NCI-H2227 treated with DMSO at 0.1 percent for 48 hours (cell line): Measurements from ENCODE around the gene AAMP.
A peak's percentile ranks its signal among the peaks of the same experiment; 100 is the strongest.

Experiments
- DNase-seq: peaks from one replicate; lab custom pipeline; 2025; lab: John Stamatoyannopoulos, UW

AAMP gene

DNA sequence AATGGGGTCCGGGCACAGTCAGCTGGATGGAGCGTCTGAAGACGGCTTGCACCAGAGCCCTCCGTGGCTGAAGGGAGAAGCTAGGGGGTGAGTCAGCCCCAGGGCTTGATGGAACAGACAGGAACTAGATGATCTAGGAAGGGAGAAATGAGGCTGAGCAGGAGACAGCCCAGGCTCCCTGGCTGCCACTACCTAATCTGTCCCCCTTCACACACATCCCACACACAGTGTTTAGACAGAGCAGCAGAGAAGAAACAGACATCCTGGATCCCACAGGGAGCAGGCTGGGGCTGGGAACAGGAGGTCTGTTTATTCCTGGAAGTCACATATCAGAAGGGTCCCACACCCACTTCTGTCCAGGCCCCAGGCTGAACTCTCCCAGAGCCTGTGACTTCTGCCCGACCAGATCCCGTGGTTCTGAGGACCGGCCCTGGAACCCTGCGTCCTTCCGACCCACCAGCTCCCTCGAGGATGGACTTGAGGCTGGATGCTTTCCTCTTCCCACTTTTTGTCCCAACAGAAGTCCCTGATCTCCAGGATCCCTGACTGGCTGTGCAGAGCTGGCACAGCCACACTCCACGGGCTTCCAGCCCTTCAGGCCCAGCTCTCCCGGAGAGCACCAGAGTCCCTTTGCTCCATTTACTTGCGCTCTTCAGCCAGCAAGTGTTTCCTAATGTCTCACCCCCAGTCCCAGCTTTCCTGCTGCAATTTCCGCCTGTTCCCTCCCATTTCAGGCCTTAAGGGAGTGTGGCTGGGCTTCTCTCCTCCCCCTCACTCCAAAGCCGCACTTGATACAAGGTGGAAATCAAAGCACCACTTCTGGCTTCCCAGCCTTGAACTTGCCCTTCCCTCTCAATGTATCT, 10.6 kb downstream of the AAMP start:
- DNase-seq: peak; percentile 20

DNA sequence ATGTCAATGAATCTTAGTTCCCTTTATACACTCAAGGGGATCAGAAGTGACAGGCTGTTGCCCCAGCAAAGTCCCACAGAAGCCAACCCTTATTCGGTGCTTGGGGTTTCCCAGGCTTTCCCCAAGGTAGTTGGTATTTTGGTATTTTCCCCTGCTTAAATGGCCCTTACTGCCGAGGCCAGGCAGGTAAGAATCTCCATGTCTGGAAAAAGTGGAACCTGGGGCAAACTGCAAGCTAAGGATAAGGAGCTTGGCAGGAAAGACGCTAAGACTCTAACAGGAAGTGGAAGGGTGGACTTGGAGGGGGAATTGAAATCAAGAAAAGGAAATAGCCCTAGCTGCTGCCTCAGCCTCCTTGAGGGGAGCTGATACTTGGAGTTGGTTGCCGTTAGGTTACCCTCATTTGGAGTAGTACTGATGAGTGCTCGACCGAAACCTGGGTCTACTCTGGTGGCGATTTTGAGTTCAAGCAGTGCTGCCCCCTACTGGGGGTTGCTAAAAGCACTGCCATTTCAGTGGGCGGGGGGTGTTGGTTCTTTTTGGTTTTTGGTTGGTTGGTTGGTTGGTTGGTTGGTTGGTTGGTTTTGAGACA, 12.5 kb downstream of the AAMP start:
- DNase-seq: no peak

DNA sequence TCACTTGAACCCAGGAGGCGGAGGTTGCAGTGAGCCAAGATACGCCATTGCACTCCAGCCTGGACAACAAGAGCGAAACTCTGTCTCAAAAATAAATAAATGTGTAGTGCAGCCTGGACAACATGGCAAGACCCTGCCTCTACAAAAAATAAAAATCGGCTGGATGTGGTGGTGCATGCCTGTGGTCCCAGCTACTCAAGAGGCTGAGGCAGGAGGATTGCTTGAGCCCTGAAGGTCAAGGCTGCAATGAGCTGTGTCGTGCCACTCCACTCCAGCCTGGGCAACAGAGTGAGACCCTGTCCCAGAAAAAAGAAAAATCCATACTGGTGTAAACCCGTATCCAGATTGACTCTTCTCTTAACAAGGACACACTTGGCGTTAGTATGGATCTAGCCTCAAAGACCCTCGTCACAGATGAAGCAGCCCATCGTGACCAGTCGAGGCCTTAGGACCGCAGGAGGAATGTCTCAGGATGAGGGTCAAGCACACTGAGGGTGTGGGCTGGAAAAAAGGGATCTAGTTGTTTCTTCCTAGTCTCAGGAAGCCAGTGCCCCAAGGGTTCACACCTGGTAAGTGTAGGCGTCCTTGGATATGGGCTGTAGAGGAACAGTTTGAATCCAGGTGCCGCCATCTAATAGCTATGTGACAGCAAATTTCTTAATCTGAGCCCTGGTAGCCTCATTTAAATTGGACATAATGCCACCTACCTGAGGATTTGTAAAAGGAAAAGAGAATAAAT, 13.2 kb downstream of the AAMP start:
- DNase-seq: no peak

DNA sequence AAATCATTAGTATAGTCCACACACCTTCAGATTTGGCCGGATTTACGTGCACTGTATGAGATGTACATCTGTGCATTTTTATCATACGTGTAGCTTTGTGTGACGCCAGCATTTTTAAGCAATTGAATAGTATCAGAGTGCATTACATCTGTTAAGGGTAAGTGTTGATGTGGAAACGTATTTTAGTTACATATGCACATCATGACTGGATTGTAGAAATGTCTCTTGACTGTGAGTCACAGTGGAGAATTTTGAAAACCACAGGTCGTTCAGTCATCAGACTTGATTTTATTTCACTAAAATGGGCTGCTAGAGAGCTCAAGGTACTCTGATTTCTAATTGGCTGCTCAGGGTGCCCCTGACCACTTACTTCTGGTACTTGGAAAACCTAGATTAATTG, 14.5 kb downstream of the AAMP start:
- DNase-seq: no peak

DNA sequence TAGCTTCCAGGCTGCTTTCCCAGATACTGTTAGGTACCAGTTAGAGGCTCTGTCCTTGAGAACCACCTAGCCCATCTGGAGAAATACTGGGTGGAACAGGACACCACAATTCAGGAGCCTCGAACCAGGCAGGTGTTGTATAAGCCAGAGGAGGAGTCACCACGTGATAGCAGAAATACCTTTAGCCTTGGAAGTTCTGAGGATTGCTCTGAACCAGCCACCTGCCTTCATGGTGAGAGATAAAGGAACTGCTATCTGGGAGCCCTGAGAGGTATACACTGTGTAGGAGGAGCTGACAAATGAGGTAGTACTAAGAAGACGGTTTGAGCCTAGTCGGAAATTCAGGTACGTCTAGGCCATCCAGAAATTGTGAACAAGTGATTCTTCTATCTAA, 16.7 kb downstream of the AAMP start:
- DNase-seq: no peak

DNA sequence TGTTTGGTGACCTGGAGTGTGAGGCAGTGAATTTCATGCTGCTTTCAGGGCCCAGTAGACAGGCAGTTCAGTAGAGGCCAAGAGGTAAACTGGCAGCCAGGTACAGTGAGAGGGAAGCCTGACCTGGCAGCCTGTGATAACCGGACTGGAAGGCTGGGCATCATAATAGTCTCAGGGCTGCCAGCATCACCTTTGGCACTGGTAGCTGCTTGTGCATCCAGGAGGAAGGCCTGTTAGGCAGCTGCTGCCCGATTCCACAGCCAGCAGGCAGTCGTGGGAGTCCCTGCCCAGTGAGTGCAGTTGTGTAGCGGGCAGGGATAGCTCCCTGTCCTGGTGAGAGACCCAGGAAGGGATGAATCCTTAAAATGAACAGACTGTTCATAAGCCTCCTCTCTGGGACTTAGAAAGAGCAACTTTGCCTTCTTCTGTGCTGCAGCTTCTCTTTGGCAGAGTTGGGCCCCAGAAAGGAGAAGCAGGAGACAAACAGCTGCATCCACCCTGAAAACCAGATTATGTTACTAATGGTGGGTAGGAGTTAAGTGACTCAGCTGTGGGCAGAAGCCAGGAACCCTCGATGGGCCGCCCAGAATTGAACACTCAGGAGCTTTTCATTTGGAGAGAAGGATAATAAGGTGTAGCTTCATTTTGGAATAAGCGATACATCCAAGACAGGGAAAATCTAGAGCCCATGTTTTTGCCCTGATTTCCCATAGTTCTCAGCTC, 17.3 kb downstream of the AAMP start:
- DNase-seq: no peak

DNA sequence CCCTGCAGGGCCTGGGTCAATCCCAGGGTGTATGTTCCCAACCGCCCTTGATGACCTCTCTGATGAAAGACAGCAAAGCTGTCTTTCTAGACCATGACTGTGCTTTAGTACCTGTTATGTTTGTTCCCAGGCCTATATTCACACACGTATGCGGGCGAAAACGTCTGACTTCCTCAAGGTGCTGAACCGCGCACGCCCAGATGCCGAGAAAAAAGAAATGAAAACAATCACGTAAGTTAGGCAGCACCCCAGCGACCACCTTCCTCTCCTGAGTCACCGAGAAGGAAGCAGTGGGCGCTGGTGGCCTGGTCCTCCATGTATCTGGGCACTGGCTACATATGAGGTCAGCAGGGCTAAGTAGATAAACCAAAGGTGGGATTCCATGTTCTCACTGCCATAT, 20.2 kb downstream of the AAMP start:
- DNase-seq: no peak

DNA sequence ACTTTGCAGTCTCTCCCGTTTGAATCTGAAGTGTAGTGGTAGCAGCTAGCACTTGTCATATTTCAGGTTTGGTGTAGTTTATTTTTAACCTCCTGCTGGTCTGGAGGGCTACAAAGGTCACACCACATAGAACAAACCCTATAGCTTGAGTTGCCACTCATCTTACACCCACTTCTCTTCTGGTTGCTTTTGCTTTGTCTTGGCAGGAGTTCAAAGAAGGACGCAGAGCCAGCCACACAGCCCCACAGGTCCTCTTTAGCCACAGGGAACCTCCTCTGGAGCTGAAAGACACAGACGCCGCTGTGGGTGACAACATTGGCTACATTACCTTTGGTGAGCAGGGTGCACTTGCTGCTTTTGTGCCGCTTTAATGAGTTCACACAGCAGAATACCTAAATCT, 24.7 kb downstream of the AAMP start:
- DNase-seq: no peak

DNA sequence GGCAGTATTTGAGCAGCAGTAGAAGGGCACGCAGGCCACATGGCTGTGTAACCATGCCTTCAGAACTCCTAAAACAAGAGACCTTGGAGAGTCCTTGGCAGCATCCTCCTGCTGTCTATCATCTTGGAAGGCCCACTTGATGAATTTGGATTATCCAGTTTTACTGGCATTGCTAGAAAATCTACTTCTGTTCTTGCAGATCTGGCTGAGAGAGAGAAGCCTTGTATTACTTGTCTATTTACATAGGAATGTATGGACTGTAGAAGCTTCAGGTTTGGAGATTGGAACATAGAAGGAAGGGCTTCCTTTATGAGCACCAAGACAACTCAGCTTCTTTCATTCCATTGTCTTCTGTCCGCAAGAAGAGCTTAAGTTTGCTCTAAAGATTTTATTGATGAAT, 25.3 kb downstream of the AAMP start:
- no peak for DNase-seq

DNA sequence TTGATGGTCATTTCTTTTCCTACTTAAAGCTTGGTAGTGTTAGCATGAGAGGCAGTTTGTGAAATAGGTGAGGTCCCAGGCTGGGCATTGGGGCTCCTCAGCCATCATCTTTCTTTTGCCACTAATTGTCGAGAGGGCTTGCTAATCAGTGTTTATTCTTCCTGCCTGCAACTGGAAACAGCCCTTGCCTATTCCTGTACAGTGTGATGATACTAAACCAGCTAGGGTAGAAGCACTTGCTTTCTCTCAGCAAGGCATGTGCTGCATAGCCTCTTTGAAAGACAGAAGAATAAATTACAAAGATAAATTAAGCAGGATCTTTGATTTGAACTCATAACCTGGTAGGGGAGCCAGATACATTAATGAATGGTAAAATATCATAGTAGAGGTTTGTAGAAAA, 25.7 kb downstream of the AAMP start:
- no peak for DNase-seq

DNA sequence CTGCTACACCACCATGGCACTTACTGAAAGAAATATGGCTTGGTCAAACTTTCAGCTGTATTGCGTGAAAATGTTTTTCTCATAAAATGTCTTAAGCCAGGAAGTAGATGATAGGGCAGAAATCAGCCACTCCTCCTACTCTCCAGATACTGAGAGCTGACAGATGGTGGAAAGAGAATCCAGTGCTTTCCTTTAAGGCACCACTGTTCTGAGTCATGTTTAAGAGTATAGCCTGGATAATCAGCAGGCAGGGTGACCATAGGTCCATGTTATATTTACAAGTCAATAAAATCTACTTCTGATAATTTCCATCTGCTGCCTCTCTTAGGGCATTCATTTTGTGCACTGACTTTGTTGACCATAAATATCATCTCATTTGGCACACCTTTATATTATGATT, 31.1 kb downstream of the AAMP start:
- DNase-seq: no peak

DNA sequence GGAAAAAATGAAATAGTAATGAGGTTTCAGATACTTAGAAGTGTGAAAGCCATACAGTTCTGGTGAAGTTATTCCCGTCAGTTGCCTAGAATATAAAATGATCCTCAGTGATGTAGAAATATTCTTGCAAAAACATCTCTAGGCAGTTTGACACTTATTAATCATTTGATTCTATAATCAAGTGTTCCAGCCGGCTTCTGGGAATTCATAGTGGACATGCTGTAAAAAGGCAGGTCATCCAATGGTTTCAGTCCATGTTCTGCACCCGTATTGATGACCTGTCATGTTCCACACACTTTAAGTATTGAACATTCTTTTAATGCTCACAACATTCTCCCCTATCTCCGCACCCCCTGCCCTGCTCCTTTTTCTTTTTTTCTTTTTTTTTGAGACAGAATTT, 33.1 kb downstream of the AAMP start:
- no peak for DNase-seq

DNA sequence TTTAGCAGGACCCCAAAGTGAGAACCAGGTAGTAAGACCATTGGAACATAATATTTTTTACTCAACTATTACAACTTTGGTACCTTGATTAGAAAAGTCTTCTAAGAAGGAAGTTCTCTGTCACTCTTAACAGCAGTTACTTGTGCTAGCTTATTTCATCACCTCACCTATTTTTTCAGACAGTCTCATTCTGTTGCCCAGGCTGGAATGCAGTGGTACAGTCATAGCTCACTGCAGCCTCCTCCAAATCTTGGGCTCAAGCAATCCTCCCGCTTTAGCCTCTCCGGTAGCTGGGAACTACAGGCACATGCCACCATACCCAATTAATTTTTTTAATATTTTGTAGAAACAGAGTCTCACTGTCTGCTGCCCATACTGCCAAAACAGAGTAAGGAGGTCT, 34.9 kb downstream of the AAMP start:
- no peak for DNase-seq

DNA sequence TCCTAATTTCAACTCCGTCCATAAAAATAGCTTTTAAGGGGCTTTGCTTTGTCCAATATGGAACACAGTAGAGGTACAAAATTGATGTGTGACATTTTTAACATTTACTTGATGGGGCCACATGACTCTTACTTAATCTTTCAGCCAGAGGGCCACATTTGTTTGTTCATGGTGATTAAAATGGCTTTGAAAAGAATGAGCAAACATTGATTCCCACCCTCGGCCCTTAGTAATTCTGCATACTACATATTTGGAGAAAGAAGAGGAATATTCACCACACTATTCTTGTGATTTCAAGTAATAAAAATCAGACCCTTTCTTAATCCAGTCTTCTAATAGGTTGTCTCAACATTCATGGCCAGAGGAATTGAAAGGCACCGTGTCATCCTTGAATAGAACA, 35.4 kb downstream of the AAMP start:
- DNase-seq: no peak

DNA sequence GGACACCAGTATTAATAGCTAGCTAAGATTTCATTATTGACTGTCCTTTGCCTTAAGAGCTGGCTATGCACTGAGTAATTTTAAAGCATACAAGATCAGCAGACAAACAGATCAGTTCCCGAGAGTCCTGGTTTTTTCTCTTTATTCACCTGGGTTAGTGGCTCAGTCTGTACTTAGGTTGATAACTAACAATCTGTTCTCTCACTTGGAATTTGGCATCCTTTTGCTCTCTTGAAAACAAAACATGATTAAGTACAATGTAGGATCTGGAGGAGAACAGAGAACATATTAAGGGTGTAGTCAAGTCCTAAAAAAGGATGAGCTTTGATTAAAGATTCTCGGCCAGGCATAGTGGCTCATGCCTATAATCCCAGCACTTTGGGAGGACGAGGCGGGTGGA, 36.4 kb downstream of the AAMP start:
- no peak for DNase-seq

DNA sequence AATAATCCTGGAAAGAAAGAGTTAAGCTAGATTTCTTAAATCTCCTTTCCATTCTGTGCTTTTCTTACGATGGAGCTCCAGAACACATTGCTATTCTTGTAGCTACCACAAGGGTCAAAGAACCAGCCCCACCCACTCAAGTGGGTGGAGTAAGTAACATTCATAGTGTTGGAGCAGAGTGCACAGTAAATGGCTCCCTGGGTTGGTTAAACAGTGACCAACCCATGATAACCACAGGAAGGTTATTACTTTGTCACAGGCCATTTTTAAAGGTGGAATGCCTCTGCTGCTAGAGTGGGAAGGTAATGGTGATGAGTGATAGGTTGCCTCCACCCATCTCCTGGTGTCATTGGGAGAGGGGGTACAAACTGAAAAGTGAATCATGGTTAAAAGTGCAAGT, 39.1 kb downstream of the AAMP start:
- DNase-seq: no peak

DNA sequence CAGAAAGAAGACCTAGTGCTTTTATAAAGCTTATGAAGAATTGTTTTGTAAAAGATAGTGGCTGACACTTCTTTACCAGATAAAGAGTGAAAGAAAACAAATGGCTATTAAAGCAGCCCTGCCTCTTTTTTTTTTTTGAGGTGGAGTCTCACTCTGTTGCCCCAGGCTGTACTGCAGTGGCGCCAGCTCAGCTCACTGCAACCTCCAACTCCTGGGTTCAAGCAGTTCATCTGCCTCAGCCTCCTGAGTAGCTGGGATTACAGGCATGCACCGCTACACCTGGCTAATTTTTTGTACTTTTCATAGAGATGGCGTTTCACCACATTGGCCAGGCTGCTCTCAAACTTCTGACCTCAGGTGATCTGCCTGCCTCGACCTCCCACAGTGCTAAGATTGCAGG, 40.1 kb downstream of the AAMP start:
- DNase-seq: no peak

DNA sequence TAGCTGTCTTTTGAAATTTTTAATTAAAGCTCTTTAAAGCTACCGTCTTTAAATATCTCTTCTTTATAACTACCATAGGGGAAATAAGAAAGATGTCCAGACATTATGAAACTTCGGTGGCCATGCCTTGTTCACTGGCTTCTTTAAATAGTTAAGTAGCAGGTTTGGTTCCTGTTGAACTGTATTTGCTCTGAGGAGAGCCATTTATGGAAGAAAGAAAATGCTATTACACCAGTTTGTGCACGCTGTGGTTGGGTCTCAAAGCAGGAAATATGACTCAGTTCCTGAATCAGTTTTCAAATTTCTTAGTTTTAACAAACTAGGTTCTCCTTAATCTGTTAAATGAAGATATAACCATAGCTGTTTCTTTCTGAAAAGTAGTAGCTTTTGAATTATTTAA, 40.7 kb downstream of the AAMP start:
- no peak for DNase-seq

DNA sequence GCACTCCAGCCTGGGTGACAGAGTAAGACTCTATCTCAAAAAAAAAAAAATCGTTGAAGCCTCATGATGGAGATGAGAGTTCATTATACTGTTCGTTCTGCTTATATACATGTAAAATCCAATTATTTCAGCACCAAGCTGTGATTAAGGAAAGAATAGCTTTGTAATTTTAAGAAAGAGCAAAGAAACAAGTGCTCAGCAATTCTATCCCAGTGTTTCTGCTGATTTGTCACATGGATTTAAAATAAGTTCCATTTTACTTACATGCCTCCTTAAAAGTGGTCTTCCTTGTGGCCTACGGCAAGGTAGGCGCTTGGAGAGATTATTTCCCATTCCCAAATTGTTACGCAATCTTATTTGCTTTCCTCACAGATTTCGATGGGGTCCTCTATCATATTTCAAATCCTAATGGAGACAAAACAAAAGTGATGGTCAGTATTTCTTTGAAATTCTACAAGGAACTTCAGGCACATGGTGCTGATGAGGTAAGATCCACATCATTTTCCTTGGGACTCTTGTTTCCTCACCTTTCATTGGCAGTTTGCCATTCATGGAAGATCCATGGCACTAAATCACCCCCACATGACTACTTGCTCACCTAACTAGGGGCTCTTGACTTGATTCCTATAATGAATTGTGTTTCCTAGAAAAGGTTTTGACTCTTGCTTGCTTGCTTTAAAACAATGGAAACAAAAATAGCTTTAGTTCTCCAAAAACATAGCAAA, 41.4 kb downstream of the AAMP start:
- DNase-seq: no peak

DNA sequence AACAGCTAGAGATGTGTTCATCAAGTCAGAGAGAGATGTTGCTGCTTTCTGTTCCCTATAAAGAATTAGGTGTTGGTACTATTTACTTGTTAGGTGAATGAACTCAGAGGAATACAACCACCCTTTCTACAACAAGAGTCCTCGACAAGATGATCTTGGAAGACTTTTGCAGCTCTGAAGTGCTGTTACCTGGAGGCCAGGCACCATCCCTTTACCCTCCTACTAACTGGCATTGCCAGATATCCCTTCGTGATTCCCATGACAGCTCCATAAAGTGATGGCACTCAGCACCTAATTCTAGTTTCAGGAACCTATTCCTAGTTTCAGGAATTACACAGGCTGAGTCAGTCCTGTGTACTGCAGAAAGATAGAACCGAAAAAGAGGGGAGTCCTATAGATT, 43.0 kb downstream of the AAMP start:
- no peak for DNase-seq

DNA sequence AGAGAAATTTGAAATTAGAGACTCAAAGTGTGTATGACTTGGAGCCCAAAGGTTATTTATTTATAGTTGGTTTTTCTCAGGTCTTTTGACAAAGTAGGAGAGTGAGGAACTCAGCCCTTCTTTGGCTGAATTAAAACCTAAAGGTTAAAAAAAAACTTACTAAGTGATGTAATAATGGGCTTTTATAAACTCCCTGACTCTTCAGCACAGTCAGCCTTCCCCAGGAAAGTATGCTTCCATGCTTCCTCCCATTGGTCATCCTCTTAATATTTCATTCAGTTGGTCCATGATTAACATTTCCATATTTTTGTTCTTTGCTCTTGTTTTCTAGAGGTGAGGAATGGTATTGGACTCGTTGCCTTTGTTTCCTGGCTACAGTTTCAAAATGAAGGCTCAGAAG, 45.8 kb downstream of the AAMP start:
- DNase-seq: no peak

DNA sequence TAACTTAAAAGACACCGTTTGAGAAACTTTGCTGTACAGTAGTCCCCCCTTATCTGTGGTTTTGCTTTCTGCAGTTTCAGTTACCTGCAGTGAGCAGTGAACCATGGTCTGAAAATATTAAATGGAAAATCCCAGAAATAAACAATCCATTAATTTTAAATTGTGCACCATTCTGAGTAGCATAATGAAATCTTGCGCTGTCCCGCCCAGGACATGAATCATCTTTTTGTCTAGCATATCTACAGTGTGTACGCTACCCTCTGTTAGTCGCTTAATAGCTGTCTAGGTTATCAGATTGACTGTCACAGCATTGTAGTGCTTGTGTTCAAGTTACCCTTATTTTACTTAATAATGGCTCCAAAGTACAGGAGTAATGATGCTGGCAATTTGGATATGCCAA, 46.9 kb downstream of the AAMP start:
- no peak for DNase-seq
